ENCODE data around the gene CLSTN2.

- TF ChIP-seq, protein P1, sequence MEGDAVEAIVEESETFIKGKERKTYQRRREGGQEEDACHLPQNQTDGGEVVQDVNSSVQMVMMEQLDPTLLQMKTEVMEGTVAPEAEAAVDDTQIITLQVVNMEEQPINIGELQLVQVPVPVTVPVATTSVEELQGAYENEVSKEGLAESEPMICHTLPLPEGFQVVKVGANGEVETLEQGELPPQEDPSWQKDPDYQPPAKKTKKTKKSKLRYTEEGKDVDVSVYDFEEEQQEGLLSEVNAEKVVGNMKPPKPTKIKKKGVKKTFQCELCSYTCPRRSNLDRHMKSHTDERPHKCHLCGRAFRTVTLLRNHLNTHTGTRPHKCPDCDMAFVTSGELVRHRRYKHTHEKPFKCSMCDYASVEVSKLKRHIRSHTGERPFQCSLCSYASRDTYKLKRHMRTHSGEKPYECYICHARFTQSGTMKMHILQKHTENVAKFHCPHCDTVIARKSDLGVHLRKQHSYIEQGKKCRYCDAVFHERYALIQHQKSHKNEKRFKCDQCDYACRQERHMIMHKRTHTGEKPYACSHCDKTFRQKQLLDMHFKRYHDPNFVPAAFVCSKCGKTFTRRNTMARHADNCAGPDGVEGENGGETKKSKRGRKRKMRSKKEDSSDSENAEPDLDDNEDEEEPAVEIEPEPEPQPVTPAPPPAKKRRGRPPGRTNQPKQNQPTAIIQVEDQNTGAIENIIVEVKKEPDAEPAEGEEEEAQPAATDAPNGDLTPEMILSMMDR (IDR thresholded peaks at IDR 0.05), result no peak
- no peak for TF ChIP-seq POLR2A (IDR thresholded peaks at IDR 0.05)
These were observed 153.1 kb downstream of the CLSTN2 start for GRCh38 chr3:140088058-140088457.
